Activated gamma-delta T cell (primary cell): ENCODE measurements around the gene TIMM22.

ENCODE experiments used
- DNase-seq: peaks from one replicate; lab custom pipeline; 2025; lab: John Stamatoyannopoulos, UW

Gene TIMM22

GRCh38 chr17:1002771-1003555 lies 6.0 kb downstream of the TIMM22 start:
- no peak for DNase-seq

- DNase-seq: no peak
These were observed 6.7 kb downstream of the TIMM22 start for GRCh38 chr17:1003633-1003971.

DNA sequence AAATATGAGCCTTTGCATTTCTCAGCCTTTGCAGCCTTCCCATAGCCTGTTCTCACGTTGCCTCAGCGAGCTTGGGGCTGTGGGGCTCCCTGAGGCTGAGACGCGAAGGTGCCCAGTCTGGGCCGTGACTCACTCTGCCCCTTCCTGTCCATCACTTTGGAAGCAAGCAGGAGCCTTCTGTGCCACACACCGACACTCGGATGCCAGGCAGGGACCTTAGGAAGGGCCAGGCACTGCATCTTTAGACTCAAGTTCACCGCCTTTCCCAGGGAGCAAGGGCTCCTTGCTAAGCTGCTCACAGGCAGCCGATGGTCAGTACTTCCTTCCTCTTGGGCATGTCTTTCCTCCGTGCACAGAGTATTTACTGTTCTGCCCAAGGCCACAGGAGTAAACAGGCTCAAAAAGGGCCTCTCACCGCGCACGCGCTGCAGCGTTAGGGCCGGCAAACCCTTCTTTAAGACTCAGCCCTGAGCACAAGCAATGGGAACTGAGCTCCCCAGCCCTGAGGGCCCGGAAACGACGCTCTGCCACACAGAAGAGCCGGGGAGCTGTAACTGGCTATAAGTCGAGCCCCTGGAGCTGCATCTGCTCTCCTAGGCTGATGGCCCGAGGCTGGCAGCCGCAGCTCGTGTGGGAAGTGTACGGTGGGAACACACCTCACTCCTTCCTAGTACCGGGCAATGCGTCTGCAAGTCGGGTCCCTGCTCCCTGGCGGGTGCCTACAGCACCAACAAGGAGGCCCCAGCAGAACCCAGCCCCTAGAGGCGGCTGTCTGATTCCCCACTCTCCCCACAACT lies 7.2 kb downstream of the TIMM22 start:
- no peak for DNase-seq

DNA sequence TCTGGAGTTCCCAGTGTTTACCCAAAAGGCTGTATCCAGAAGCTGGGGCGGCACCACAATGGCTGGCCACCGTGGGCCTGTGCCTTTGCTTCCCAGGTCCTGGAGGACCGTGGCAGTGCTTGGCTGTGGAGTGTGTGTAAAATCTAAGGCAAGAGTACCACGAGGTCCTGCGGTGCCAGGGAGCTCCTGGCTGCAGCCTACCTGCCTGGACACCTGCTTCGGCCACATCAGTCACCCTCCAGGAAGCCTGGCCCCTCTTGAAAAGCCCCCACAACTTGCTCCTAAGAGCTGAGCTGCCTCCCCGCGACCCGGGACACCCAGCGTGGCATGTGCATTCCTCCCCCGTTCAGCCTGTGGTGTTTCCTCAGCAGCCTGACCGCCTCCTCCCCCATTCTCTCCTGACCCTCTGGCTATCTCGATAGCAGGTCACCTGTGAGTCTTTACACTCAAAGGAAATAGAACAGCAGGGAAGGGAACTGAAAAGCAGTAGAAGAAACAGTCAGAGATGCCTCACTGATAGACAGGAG lies 7.9 kb downstream of the TIMM22 start:
- no peak for DNase-seq

DNA sequence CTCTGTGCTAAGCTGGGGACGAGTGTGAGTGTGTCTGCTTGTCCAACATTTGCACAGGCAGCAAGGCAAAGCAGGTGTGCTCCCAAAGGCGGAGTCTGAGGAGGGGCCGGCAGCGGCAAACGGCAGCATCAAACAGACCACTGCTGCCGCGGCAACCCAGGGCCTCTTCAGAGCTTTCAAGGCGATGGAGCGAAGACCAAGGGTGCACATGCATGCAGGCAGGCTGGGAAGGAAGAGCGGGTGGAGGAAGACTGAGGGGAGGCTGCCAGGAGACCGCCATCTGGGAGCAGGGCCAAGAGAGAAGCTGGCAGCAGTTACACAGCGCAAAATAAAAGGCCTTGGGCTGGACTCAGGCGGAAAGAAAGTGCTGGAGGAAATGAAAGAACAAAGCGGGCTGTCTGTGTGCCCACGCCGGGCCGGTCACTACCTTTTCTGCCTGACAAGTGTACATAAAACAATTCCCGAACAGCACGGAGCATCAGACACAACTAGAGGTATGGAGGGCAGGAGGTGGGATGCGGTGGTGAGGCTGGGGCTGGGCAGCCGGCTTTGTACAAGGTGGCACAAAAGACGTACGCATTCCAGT lies 8.5 kb downstream of the TIMM22 start:
- DNase-seq: no peak

GRCh38 chr17:1006054-1006453 lies 9.1 kb downstream of the TIMM22 start:
- no peak for DNase-seq

- DNase-seq: no peak
These were observed 10.5 kb downstream of the TIMM22 start for GRCh38 chr17:1007310-1008007.

- no peak for DNase-seq
These were observed 11.3 kb downstream of the TIMM22 start for GRCh38 chr17:1008008-1008761.

GRCh38 chr17:1009229-1010085 lies 12.5 kb downstream of the TIMM22 start:
- DNase-seq: no peak

GRCh38 chr17:1010086-1010450 lies 13.1 kb downstream of the TIMM22 start:
- no peak for DNase-seq

DNA sequence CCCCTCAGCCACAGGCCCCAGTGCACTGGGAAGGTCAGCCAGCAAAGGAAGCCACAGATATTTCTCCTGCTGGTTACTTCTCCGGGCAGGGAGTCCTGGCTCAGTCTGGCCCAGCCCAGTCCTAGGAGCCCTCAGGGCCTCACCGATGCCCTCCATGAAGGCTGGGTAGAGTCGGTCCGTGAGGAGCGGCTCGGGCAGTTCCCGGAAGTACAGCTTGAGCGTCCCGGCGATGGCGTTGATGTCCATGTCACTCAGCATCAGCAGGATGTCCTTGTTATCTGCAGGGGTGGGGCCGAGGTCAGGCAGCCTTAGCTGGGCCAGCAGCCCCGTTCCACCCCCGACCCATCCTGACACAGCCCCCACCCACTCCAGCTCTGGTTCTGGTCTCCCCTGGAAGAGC lies 13.7 kb downstream of the TIMM22 start:
- no peak for DNase-seq

GRCh38 chr17:1011138-1011537 lies 14.2 kb downstream of the TIMM22 start:
- DNase-seq: no peak

DNA sequence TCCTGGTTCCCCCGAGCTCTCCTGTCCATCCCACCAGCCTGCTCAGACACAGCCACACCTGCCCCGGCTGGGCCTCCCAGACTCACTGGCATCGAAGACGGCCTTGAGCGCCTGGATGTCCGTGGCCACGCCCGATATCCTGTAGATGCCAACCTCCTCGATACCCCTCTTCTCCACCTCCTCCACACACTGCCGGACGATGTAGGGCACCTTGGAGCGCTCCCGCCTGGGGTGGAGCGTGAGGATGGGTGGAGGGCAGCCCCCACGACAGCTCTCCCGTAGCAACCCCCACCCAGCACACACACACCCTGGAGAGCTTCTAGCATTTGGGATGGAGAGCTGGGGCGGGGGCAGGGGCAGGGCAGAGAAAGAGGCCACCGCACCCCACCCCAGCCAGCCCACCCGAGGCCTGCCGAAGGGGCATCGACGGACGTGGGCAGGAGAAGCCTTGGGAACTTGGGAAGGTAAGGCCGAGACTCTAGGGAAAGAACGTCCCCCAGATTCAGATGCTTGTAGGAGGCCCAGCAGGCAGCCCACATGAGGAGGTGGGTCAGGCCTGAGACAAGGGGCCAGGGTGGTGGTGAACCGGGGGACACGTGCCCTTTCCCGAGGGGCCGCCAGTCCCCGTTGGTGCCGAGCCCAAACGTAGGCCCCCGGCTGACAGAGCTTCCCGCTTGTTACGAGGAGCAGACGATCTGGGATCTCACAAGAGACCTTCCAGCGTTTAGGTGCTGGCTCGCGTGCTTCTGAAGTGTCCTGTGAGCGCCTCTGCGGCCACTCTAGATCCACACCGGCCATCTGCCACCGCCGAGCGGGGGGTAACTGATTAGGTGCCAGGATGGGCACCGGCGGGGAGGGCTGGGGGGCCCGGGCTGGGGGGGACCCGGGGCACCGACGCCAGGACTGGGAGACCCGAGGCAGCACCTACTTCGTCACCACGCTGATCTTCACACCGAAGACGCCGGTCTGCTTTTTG lies 15.1 kb downstream of the TIMM22 start:
- no peak for DNase-seq

DNA sequence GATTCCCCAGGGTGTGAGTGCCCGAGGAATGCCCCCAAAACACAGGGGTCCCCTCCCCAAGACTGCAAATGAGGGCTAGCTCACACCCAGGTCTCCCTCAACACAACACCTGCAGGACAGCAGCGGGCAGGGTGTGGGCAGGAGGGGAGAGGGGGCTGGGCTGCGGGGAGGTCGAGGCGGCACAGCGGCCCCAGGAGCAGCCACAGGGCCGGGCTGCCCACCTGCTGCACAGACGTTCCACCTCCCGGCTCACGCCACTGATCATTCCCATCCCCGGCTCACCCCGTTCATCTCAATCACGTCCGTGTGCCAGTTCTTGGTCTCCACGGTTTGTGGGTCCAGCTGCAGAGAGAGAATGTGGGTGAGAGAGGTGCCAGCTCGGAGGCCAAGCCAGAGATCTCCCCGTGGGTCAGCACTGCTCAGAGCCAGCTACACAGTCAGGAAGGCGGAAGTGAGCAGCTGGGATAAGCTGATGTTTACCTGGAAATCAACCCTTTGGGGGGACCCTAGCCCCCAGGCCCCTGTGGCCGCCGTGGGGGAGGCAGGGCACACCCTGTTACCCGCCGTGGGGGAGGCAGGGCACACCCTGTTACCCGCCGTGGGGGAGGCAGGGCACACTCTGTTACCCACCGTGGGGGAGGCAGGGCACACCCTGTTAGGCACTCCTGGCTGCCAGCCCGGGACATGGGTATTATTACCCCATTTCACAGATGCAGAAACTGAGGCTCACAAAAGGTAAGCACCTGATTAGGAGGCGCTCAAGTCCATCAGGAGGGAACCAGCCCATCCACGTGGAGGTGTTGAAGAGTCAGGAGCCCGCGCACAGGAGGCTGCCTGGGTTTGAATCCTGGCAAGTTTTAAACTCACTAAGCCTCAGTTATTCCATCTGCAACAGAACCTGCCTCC lies 16.1 kb downstream of the TIMM22 start:
- DNase-seq: no peak

DNA sequence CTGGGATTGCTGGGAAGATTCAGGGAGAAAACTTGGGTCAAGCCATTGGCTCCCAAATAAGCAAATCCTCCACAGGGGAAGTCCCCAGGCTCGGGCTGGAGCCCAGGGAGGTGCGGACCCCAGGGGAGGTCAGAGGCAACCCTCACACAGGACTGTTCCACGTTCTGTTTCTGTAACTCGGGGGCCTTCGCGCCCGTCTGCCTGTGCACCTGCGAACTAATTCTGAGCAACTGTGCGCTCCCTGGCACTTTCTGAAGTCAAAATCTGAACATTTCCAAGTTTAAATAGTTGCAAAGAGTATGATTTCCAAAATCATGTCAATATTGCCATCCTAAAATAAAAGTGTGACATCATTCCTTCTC lies 16.8 kb downstream of the TIMM22 start:
- DNase-seq: no peak

DNA sequence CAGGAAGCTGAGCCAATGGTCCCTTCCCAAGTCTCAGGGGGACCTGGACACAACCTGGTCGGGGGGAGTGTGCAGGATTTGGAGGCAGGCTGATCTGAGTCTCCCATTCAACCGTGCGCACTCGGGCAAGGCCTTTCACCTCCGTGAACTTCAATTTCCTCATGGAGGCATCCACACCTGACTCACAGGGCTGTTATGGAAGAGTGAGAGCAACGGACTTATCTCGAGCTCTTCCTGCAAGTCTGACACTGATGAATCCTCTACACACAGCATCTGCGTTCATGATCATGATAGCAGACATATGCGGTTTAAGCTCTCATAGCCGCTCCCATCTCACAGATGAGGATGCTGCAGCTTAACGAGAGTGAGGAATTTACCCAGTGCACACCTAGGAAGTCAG lies 21.6 kb downstream of the TIMM22 start:
- no peak for DNase-seq

GRCh38 chr17:1019451-1019850 lies 22.5 kb downstream of the TIMM22 start:
- DNase-seq: no peak

DNA sequence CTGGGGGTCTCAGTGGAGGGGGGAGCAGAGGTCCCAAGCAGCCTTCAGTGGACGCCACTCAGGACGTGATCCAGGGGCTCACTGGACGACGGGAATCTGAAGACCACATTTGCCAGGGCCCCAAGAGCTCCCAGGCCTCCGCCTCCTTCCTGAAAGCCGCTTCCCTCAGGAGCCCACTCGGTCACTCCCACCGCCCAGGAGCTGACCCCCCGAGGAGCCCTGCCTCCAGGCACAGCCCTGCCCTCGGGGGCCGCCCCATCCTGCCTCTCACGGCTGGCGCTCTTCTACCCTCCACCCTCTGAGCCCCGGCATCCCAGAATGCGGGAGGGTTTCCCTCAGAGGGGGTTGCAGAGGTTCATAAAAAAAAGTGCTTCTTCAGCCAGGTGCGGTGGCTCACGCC lies 24.2 kb downstream of the TIMM22 start:
- DNase-seq: no peak
